ENCODE results near the gene ZGRF1. TPM values are rescaled to one million over a fixed set of nuclear protein-coding genes. Genes with fewer than 3 reads are reported as not detected.
"Not testable (repeated sequence)": the region's sequence is repeated elsewhere in the genome, so short reads cannot be mapped to it uniquely, and the experiment has no call there.

Gene ZGRF1, protein sequence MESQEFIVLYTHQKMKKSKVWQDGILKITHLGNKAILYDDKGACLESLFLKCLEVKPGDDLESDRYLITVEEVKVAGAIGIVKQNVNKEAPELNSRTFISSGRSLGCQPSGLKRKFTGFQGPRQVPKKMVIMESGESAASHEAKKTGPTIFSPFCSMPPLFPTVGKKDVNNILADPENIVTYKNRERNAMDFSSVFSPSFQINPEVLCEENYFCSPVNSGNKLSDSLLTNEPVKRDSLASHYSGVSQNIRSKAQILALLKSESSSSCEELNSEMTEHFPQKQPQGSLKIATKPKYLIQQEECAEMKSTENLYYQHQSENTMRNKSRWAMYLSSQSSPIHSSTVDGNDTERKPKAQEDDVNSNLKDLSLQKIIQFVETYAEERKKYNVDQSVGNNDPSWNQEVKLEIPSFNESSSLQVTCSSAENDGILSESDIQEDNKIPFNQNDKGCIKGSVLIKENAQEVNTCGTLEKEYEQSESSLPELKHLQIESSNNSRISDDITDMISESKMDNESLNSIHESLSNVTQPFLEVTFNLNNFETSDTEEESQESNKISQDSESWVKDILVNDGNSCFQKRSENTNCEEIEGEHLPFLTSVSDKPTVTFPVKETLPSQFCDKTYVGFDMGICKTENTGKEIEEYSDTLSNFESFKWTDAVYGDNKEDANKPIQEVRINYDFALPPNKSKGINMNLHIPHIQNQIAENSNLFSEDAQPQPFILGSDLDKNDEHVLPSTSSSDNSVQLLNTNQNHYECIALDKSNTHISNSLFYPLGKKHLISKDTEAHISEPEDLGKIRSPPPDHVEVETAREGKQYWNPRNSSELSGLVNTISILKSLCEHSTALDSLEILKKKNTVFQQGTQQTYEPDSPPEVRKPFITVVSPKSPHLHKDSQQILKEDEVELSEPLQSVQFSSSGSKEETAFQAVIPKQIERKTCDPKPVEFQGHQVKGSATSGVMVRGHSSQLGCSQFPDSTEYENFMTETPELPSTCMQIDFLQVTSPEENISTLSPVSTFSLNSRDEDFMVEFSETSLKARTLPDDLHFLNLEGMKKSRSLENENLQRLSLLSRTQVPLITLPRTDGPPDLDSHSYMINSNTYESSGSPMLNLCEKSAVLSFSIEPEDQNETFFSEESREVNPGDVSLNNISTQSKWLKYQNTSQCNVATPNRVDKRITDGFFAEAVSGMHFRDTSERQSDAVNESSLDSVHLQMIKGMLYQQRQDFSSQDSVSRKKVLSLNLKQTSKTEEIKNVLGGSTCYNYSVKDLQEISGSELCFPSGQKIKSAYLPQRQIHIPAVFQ (N-terminal part only)
- 8.5 TPM for polyA plus RNA-seq (ENCODE audit: insufficient read length)

DNA sequence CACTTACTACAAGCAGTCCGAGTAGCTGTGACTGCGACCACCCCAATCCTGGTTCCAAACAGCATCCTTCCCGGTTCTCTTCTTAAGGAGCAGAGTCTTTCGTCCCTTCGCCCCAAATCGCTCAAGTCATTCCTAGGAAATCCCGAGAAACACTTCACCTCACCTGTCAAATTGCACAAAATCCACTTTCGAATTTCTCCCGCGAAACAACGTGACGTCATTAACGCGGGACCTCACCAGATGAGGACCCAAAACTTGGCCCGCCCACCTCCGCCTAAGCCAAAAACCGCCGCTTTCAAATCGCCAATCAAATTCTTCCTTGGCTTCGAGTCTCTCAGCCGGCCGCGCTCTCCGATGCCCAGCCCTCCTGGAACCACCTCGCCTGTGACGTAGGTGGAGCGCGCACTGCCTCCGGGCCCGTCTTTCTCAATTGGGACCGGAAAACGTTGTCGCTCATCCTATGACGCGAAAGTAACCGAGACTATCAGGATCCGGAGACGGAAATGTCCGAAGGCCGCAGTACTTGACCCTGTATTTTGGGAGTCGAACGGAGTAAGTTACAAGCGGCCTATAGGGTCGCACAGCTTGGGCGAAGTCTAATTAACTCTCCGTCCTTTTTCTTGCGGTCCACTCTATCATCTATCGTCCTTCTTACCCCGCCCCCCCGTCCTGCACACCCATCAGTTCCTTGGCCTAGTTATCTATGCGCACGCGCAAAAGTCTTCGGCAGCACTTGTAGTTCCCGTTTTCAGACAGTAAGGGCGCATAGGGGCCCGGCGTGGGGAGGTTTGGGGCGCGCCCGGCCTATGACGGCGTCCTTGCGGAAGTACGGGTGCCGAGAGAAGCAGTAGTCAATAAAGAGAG, at the start of gene ZGRF1, which contains the start of gene LARP7:
TSS of gene ZGRF1 (minus strand) at position 222 of the 864 bp plus-strand sequence. CDS start 3,733 bp downstream, outside the sequence.
TSS of gene LARP7 (plus strand) at position 456 of the 864 bp plus-strand sequence. CDS start 7,527 bp downstream, outside the sequence.
- peak; percentile 99 for DNase-seq

DNA sequence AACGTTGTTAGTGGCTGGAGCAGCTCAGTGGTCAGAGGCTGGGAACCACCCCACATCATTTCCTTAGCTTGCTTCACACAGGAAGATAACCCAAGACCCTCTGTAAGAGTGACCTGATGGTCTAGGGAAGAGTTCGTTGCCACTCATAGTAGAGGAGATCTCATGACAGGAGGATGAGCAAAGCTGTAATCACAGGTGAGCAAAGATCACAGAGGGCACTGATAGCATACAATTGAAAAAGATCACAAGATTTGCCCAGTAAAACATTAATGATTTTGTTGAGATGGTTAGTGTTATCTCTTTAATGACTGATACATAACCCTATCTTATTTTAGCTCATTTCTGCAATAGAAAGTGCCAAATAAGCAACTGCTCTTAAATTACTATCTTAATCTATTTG, 44.3 kb upstream of the ZGRF1 start:
- DNase-seq: no peak

GRCh38 chr4:112677519-112678091, 40.9 kb upstream of the ZGRF1 start:
- no peak for DNase-seq

DNA sequence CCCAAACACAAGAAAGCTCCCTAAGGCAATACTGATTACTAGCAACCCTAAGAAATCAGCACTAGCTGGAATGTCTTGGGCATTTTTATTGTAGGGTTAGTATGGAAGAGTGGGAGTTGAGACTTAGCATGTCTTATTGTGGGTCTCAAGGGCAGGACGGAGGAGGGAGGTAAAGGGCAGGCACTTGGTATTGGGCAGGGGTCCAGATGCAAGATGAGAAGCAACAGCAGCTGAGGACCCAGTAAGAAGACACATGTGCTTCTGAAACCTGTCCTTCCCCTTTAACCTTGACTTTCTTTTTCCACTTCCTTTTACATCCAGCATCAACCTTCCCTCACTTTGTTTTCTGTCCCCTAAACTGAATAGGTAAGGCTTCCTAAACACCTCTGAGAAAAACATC, 37.7 kb upstream of the ZGRF1 start:
- DNase-seq: no peak

DNA sequence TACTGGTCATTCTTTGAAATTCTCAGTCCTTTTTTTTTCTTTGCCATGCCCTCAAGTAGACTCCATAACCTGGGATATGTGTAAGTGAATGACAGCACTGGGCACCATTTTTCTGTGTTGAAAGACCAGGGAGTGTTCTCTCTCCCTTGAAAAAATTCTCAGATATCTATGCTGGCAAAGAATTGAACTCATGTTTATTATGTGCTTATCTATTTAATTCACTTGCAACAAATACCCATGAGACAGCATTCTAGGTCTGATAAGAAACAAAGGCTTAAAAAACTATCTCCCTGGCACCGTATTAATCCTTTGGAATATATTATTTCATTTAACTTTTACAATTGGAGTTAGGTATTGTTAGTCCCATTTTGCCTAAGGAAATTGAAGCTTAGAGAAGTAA, 37.0 kb upstream of the ZGRF1 start:
- DNase-seq: no peak

DNA sequence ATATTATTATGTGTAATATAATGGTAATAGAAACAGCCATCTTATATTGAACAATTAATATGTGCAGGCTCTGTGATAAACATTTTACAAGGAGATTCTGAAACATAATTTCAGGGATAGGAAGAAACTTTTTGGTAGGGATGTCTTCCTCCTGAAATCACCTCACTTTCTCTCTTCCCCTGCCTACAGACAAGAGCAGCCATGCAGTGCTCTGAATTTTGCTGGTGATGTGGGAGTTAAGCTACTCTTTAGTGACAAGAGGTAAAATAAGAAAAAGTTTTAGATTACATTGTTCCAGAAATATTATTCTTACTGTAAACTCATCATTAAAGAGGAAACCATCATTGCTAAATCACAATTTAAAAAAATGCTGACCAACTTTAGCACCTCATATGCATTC, 36.4 kb upstream of the ZGRF1 start:
- DNase-seq: no peak

DNA sequence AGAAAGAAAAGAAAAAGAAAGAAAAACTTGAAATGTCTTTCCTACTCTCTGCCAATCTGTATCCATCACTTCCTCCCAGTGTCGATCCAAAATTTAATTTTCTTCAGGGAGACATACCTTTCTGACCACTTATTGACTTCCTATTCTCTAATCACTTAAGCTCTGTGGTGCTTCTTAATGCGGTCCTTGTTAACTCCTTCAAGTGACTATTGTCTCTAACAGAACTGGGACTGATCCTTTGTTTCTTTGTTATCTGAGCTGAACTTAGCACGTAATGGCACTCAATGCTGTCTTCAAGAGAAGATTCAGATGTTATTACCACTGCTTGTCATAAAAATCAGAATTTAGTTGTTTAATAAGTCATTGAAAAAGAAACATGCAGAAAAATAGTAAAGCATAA, 31.4 kb upstream of the ZGRF1 start:
- DNase-seq: no peak

DNA sequence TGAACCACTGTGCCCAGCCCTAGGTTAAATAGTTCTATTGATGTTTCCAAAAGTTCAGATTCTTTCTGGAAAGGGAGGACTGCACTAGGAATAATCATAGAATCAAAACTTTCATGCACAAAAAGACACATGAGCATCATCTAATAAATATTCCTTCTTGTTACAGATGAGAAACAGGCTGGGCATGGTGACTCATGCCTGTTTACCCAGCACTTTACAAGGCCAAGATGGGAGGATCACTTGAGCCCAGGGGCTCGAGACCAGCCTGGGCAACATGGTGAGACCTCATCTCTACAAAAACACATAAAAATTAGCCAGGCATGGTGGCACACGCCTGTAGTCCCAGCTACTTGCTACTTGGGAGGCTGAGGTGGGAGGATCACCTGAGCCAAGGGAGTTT, 27.9 kb upstream of the ZGRF1 start:
- no peak for DNase-seq

DNA sequence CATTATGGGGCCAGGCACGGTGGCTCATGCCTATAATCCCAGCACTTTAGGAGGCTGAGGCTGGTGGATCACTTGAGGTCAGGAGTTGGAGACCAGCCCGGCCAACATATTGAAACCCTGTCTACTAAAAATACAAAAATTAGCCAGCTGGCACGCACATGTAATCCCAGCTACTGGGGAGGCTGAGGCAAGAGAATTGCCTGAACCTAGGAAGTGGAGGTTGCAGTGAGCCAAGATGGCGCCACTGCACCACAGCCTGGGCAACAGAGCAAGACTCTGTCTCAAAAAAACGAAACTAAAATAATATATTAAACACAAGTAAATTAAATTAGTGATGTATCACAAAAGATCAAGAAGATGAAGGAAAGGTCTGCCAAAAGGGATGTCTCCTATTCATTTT, 19.4 kb upstream of the ZGRF1 start:
- DNase-seq: not testable (repeated sequence)

DNA sequence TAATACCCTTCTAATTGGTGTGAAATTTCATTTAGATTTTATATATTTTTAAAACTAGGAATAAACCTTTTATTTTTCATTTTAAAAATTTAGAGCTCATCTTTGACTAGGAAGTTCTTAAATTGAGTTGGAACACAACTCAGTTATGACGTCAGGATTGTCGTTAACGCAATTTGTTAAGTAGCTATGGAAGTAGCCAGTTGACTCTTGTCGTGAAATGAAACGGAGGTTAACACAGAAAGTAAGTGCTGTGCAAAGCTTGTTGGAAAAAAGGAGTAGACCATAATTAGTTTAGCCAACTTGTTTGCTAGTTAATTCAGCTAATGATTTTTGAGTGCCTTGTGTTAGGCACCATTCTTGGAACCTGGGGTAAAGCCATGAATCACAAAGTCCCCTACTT, 18.6 kb upstream of the ZGRF1 start:
- DNase-seq: no peak

GRCh38 chr4:112652216-112652615, 15.5 kb upstream of the ZGRF1 start:
- DNase-seq: no peak

- no peak for DNase-seq
Measured at GRCh38 chr4:112651641-112652040, 14.9 kb upstream of the ZGRF1 start.

DNA sequence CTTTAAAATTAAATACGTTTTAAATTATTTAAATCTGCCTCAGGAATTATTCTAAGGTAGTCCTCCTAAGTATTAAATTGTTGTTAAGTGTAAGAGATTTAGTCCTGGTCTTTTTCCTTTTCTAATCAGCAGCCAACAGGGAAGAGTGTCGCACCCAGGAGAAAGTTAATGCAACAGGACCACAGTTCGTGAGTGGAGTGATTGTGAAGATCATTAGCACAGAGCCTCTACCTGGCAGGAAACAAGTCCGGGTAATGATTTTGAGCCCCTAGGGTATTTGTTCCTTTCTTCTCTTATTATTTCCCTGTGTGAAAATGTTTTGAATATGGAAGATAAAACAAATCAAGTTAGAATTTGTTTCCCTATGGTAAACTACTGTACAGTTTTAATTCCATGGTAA, 13.6 kb upstream of the ZGRF1 start:
- no peak for DNase-seq

- no peak for DNase-seq
Measured at GRCh38 chr4:112649055-112649408, 12.3 kb upstream of the ZGRF1 start.

DNA sequence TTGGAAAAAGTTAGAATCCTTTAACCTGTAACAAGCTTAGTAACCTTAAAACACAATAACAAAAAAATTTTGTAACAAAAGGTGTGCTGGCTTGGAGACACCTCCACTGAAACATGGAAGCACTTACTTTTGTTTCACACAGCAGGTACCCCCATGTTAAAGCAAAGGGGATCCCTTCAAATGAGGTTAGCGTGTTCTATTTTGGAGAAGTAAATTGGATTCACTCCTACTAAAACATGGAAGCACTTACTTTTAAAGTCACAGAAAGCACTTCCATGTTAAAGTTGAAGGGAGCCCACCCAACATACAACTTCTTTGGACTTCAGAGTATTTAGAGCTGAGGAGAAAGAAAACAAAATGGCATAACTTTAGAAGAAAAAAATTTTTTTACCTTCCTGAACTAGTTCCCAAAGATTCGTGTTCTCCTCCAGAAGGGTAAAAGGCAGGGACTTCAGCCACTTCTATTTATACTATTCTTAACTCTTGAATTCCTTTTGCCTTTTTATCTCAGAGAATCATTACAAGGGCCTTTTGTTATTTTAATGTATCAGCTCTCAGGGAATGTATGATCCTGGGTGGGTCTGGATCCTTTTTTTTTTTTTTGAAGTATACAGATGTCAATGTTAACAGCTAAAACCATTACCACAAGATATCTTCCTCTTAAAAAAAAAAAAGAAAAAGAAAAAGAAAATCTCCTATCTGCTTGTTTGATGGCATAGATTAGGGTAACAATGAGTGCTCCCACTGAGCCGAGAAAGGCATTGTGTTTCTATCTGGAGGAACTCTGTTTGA, 11.8 kb upstream of the ZGRF1 start:
- DNase-seq: no peak

DNA sequence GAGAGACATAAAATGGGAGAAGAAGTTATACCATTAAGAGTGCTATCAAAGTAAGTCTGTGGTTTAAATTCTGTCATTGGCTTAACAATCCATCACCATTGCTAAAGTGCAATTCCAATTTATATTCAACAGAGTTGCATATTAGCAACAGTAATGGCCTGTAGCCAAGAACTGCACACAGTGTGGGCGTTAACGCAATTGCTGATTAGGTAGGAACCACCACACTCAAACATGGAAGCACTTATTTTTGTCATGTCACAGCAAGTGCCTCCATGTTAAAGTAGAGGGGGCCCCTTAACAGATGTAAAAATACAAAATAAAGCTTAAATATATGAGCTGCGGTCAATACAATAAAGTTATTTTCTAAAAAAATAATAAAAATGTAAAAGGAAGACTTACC, 11.1 kb upstream of the ZGRF1 start:
- DNase-seq: no peak

- DNase-seq: no peak
Measured at GRCh38 chr4:112646632-112647537, 10.2 kb upstream of the ZGRF1 start.

- no peak for DNase-seq
Measured at GRCh38 chr4:112645541-112646329, 9.0 kb upstream of the ZGRF1 start.

All from hindlimb muscle (tissue), 1 donor.